T47D (cell line): Measurements from ENCODE around the gene ZNF746.

ENCODE experiments used
- DNase-seq, 2 experiments: peaks; one replicate each; pipeline versions ENCODE4 v3.0.0 to v3.0.0-alpha.2; 2011 to 2012; ENCODE audit warnings: low read depth in 1 of 2, low spot score in 1 of 2
- JUND ChIP-seq: IDR thresholded peaks from 2 replicates; pipeline ENCODE4 v1.6.1; 2012; ENCODE audit warnings: low read depth
- in situ Hi-C: cut with HindIII; loops from 2 replicates; pipeline ENCODE4 v1.10.0; 2016; ENCODE audit warnings: low sequenced_read_pairs, low pct_unique_long_range_greater_than_20kb

Gene ZNF746

DNA sequence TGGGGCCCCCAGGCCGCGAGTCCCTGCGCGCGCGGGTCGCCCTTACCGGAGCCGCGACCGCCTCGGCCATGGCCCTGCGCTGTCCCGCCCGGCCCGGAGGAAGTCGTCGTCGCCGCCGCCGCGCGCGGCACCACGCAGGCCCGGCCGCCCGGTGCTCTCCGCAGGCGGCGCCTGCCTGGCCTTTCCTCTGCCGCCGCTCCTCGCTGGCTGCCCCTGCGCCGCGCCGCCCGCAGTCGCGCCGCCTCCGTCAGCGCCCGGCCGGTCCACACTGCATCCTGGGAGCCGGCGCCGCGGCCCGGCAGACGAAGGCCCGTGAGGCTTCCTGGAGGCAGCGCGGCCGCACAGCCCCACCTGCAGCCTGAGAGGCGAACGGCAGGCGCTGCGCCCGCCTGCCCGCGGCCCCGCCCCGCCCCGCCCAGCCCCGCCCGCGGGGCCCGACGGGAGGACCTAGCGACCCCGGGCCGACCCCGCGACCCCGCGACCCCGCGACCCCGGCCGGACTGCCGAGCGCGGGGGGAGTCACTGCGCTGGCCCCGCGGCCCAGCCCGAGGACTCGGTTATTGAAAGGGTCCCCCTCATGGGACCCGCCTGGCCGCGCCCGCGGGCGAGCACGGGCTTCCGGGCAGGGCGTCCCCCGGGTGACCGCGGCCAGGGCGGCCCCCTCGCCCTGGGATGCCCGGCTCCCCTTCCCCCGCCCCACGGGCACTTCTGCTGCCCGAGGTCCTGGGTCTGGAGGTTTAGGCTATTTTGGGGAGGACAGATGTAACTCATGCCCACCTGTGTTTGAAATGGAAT is at the start of gene ZNF746:
Gene ZNF746, minus strand, starts transcription at position 343 of the 795 bp plus-strand sequence. Its CDS starts 273 bp downstream, at position 70.
- DNase-seq = peak; percentile 78 to 82
- no peak for TF ChIP-seq JUND
- in situ Hi-C loops = no loop called here

DNA sequence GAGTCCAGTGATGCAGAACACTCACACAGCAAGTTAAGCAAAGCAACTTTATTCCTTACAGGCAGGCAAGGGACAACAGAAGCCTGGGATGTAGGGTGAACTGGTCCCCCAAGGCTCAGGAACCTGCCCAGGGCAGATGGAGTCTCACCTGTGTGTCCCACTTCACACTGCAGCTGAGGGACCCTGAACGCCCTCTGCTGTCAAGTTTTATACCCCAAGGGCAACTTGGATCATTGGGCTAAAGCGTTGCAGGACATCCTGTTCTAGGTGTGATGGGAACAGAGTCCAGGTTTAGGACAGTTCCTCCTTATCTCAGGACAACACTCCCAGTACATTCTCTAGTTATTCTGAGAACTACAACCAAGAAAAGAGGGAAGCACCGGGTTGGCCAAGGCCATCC is 49.5 kb upstream of the ZNF746 start:
- in situ Hi-C loops = no loop called here

DNA sequence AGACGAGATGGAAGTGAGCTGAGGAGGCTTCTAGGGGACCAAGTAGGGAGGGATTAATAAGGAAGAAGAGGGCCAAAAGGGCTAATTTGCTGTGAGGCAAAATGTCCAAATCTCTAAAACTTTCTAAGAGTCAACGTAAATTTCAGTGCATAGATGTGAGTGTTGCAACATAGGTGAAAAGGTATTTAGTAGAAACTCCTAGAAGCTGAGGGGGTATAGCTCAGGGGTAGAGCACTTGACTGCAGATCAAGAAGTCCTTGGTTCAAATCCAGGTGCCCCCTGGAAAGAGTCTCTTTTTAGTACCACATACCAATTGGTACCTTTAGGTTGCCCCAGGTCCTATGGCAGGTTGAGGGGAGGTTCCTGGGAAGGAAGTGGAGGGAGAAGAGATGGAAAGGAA is 48.7 kb upstream of the ZNF746 start:
- no peak for DNase-seq
- TF ChIP-seq JUND = no peak
- in situ Hi-C loops = no loop called here

More for the DNA sequence above, 49.5 kb upstream of the ZNF746 start:
- no peak for DNase-seq
- no peak for TF ChIP-seq JUND

DNA sequence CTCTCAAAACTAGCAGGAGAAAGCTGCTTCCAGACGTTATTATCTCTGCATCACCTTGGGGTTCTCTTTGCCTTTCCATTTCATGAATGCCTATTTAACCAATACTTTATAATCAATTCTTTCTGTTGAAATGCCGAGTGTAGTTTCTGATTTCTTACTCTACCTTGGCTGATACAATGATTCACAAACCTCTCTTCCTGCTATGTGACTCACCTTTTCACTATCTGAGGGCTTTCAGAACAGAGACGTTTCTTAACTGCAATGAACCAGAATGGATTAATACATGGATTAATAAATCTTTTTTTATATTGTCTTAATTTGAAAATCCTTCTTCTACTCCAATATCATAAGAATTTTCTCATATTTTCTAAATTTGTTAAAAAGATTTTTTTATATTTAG is 46.4 kb upstream of the ZNF746 start:
- no peak for DNase-seq
- TF ChIP-seq JUND = no peak
- in situ Hi-C loops = no loop called here

DNA sequence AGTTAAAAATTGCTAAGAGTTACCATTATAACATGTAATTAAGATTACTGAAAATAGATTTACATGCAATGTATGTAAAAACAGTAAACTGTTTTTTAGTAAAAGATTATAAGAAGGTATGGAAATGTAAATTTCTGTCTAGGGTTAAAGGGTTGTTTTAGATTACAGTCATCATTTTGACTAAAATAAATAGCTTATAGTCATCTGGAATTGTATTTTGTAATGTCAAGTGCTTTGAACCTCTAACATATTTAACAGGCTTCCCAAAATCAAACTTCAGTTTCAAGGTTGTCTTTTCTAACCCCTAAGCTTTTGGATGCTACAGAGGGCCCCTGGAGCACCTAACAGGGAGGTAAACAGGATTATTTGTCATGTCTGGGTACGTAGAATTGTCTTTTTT is 35.0 kb upstream of the ZNF746 start:
- in situ Hi-C loops = no loop called here
- no peak for TF ChIP-seq JUND
- no peak for DNase-seq

DNA sequence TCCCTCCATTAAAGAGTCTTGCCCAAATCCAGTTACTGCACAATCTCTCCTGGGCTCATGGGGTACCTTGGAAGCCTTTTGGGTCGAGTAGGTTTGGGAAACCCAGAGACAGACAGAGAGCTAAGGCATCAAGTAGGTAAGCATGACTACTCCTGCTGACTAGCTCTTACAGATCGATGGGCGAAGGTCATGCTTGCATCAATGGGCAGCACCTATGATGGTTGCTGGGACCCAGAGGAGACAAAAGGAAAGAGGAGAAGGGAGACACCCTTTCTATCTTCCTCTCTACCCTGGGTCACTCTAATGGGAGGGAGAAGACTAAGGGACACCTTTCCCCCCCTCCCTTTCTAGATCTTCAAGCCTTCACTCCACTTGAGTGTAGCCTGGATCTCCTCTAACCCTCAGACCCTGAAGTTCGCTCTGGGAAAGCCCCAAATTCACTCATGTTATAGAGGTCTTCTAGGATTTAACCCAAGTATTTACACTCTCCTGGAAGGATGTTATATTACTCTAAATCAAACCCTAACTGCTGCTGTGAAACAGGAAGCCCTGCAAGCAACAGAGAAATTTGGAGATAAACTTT is 31.6 kb upstream of the ZNF746 start:
- DNase-seq = no peak
- TF ChIP-seq JUND = no peak
- in situ Hi-C loops = no loop called here

DNA sequence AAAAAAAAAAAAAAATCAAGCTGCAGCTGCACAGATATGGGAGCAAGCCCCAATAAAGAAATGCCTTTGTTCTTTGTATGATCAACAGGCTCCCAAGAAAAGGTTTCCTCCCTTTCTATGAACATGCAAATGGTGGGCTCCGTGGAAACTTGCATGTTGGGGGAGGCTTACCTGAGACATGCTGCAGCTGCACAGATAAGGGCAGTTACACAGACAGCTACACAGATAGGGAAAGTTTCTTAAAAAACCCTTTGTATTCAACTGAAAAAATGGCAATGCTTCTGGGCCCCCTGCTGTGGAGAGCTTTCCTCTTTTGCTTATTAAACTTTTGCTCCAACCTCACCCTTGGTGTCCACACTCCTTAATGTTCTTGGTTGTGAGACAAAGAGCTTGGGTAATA is 29.8 kb upstream of the ZNF746 start:
- no peak for TF ChIP-seq JUND
- in situ Hi-C loops = no loop called here
- no peak for DNase-seq

DNA sequence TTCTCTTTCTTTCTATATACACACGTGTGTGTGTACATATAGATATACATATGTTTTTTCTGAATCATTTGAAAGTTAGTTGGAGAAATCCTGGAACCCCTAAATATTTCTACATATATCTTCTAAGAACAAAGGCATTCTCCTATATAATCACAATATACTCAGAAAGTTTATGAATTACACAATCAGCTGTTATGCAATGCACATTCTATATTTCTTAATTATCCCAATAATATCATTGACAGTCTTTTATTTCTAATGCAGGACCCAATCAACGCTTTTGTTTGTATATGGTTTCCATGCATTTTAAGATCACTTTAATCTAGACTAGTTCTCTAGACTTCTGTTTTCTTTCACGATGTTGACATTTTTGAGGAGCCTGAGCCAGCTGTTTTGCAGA is 27.7 kb upstream of the ZNF746 start:
- no peak for TF ChIP-seq JUND
- in situ Hi-C loops = no loop called here
- DNase-seq = no peak

DNA sequence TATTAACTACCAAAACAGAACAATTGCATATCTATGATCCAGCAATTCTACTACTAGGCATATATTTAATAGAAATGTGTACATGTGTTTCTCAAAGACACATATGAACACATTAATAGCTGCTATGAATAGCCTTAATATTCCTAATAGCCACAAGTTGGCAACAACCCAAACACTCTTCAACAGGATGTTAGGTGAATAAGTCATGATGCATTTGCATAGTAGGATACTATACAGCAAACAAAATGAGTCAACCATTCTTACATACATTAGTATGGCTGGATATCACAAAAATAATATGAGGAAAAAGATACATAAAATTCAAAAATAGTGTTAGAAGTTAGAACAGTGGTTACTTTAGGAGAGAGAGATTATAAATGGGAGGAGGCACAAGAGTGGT is 26.8 kb upstream of the ZNF746 start:
- in situ Hi-C loops = no loop called here
- no peak for DNase-seq

DNA sequence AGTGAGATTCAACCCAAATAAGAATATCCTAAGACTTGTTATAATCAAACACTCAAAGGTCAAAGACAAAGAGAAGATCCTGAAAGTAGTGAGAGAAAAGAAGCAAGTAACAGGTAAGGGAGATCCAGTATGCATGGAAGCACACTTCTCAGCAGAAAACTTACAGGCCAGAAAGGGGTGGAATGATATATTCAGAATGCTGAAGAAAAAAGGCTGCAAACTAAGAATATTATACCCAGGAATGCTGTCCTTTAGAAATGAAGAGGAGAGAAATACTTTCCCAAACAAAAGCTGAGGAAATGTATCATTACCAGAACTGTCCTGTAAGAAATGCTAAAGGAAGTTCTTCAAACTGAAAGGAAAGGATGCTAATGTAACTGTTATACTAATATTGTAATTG is 12.6 kb upstream of the ZNF746 start:
- no peak for DNase-seq
- TF ChIP-seq JUND = no peak
- in situ Hi-C loops = no loop called here

More for the DNA sequence above, 26.8 kb upstream of the ZNF746 start:
- TF ChIP-seq JUND = no peak

DNA sequence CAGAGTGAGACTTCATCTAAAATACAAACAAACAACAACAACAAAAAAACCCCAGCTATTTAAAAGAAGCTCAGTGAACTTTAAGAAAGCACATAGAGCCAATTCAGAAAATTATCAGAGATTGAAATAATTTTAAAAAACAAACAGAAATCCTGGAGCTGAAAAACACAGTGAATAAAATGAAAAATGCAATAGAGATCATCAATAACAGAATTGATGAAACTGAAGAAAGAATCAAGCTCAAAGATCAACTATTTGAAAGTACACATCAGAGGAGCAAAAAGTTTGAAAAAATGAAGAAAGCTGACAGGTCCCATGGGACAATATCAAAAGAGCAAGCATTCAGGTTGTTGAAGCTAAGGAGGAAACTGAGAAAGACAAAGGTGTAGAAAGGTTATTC is 12.2 kb upstream of the ZNF746 start:
- no peak for DNase-seq
- TF ChIP-seq JUND = no peak
- in situ Hi-C loops = no loop called here

DNA sequence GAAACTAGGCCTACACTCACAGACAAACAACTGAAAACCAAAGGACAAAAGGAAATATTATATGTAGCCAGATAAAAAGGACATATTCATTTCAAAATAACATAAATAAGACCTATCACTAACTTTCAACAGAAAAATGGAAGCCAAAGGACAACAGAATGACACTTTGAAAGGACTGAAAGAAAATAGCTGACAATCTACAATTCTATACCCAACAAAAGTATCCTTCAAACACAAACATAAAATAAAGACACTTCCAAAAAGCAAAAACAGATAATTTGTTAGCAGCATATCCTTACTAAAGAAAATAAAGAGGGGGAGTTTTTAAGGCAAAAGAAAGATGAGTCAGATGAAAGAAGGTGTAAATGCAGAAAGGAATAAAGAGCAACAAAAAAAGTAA is 7.9 kb upstream of the ZNF746 start:
- TF ChIP-seq JUND = no peak
- no peak for DNase-seq
- in situ Hi-C loops = no loop called here

DNA sequence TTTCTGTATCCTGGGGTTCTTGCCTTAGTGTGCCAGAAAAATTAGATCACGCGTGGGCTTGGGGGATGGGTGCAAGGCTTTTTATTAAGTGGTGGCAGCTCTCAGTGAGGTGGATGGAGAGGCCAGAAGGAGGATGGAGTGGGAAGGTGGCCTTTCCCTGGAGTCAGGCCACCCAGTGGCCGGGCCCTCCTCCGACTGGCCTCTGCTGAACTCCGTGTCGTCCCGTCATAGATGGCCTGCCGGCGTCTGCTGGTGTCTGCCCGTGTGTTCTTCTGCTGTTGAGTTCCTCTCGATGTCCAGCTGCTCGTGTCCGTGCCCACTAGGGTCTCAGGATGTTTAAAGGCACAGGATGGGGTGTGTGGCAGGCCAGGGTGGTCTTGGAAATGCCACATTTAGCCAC is 4.0 kb upstream of the ZNF746 start:
- no peak for DNase-seq
- TF ChIP-seq JUND = no peak
- in situ Hi-C loops = no loop called here
